Neutrophil (primary cell): ENCODE data around the gene RPL10A.

Source experiments
- H3K27ac ChIP-seq: fragments of 200-600 bp; sonication (generic); 2 replicates; pipeline ENCODE4 v1.5.1; 2016; ENCODE audit warnings: mild to moderate bottlenecking, moderate library complexity
- H3K27me3 ChIP-seq: fragments of 200-600 bp; sonication (generic); 2 replicates; pipeline ENCODE4 v1.6.0; 2016; ENCODE audit warnings: mild to moderate bottlenecking
- H3K36me3 ChIP-seq: fragments of 200-600 bp; sonication (generic); 2 replicates; pipeline ENCODE4 v1.5.1; 2017
- H3K4me1 ChIP-seq, 2 experiments: fragments of 200-600 bp in 1 of 2; sonication (generic) in 1 of 2; 1 replicate in 1 of 2; 2 replicates in 1 of 2; pipeline versions ENCODE4 v1.5.1 to v1.6.1; 2013 to 2016; ENCODE audit warnings: low read depth in 1 of 2, low read length in 1 of 2, mild to moderate bottlenecking in 1 of 2, moderate library complexity in 1 of 2; ENCODE audit not compliant: control insufficient read depth in 1 of 2, insufficient read depth in 1 of 2
- H3K4me3 ChIP-seq, 2 experiments: fragments of 200-600 bp in 1 of 2; sonication (generic) in 1 of 2; 1 replicate in 1 of 2; 2 replicates in 1 of 2; pipeline ENCODE4 v1.5.1; 2013 to 2016; ENCODE audit warnings: low read depth in 1 of 2, low read length in 1 of 2, mild to moderate bottlenecking in 1 of 2, moderate library complexity in 1 of 2
- H3K9me3 ChIP-seq: fragments of 200-600 bp; sonication (generic); 2 replicates; pipeline ENCODE4 v1.5.1; 2016
- CTCF ChIP-seq: fragments of 200-600 bp; sonication (generic); IDR thresholded peaks from 2 replicates; pipeline ENCODE4 v1.5.1; 2016; ENCODE audit warnings: antibody characterized with exemption

Gene RPL10A

GRCh38 chr6:35477551-35478179 lies 9.5 kb downstream of the RPL10A start:
- no peak for TF ChIP-seq CTCF
- Histone ChIP-seq H3K27ac (no peak overlapping the region), H3K9me3 (no peaks in the 10 kb centered on the region), H3K4me1 (no peaks in the 10 kb centered on the region), H3K36me3 (no peaks in the 10 kb centered on the region), H3K27me3 (no peaks in the 10 kb centered on the region), H3K4me3 (no peak overlapping the region)

GRCh38 chr6:35478259-35478658 lies 10.1 kb downstream of the RPL10A start:
- peaks cover 2 to 3% of the 10 kb centered on the region in 2 experiments for H3K4me1 ChIP-seq
- no peaks in the 10 kb centered on the region for H3K36me3 ChIP-seq
- no peaks in the 10 kb centered on the region for H3K9me3 ChIP-seq
- no peaks in the 10 kb centered on the region for H3K27me3 ChIP-seq
- no peak overlapping the region for H3K27ac ChIP-seq
- no peak for TF ChIP-seq CTCF
- no peak overlapping the region for H3K4me3 ChIP-seq

GRCh38 chr6:35480176-35480575 lies 12.0 kb downstream of the RPL10A start:
- peaks cover 19 to 21% of the 10 kb centered on the region in 2 experiments for H3K4me1 ChIP-seq
- H3K4me3 ChIP-seq, result no peak overlapping the region
- no peaks in the 10 kb centered on the region for H3K9me3 ChIP-seq
- no peak overlapping the region for H3K27ac ChIP-seq
- no peaks in the 10 kb centered on the region for H3K27me3 ChIP-seq
- no peak for TF ChIP-seq CTCF
- no peaks in the 10 kb centered on the region for H3K36me3 ChIP-seq

- Histone ChIP-seq H3K4me1 (peaks cover 20 to 21% of the 10 kb centered on the region in 2 experiments), H3K27ac (no peak overlapping the region), H3K9me3 (no peaks in the 10 kb centered on the region), H3K36me3 (no peaks in the 10 kb centered on the region), H3K27me3 (no peaks in the 10 kb centered on the region), H3K4me3 (no peak overlapping the region)
- no peak for TF ChIP-seq CTCF
Observed at GRCh38 chr6:35481226-35481625, 13.0 kb downstream of the RPL10A start.

GRCh38 chr6:35483062-35483461 lies 14.9 kb downstream of the RPL10A start:
- Histone ChIP-seq H3K36me3 (no peaks in the 10 kb centered on the region), H3K27ac (no peak overlapping the region), H3K4me1 (peaks cover 26 to 27% of the 10 kb centered on the region in 2 experiments), H3K4me3 (no peak overlapping the region), H3K27me3 (no peaks in the 10 kb centered on the region), H3K9me3 (no peaks in the 10 kb centered on the region)
- no peak for TF ChIP-seq CTCF
